Left lung (tissue), 10 donors: ENCODE data around the gene TCN2. TPM values are rescaled to one million over a fixed set of nuclear protein-coding genes. Genes with fewer than 3 reads are reported as not detected.
A peak's percentile ranks its signal among the peaks of the same experiment; 100 is the strongest.

Experiments
- ATAC-seq: fragments of 200-7000 bp; cut with Tn5 transposase; one replicate; pipeline ENCODE4 v1.9.1; 2020; ENCODE audit warnings: moderate library complexity
- DNase-seq, 4 donors: peaks; one replicate each; pipeline ENCODE4 v3.0.0-alpha.2; 2013 to 2020
- H3K27ac ChIP-seq, 2 donors: fragments of 200-600 bp; sonication (generic) in 1 of 2; one replicate each; pipeline versions ENCODE4 v1.5.0 to v1.8.0; 2020 to 2021
- H3K27me3 ChIP-seq, 2 donors: fragments of 200-600 bp; sonication (generic) in 1 of 2; one replicate each; pipeline versions ENCODE4 v1.5.0 to v1.8.0; 2020 to 2021
- H3K36me3 ChIP-seq, 2 donors: fragments of 200-600 bp; sonication (generic) in 1 of 2; one replicate each; pipeline versions ENCODE4 v1.5.0 to v1.8.0; 2020 to 2021
- H3K4me1 ChIP-seq, 2 donors: fragments of 200-600 bp; one replicate each; pipeline ENCODE4 v1.8.0; 2021
- H3K4me3 ChIP-seq, 2 donors: fragments of 200-600 bp; sonication (generic) in 1 of 2; one replicate each; pipeline versions ENCODE4 v1.5.0 to v1.8.0; 2020 to 2021; ENCODE audit warnings: mild to moderate bottlenecking in 1 of 2
- H3K9me3 ChIP-seq, 2 donors: fragments of 200-600 bp; sonication (generic) in 1 of 2; one replicate each; pipeline versions ENCODE4 v1.5.0 to v1.8.0; 2020 to 2021
- CTCF ChIP-seq, 2 donors: fragments of 200-600 bp; sonication (generic) in 1 of 2; IDR thresholded peaks; one replicate each; pipeline versions ENCODE4 v1.5.0 to v1.8.0; 2021; ENCODE audit warnings: antibody characterized with exemption in 2 of 2
- intact Hi-C, 2 donors: fragments of 100-400 bp; cut with DNase I; formaldehyde crosslinking; loops; one replicate each; pipeline versions ENCODE4 v1.11.2 to v1.14.2; 2022
- polyA plus RNA-seq, 6 donors: library from polyadenylated mRNA; unstranded; fragments of 120-200 nt; gene quantifications; one replicate each; pipeline ENCODE4 v1.2.1, GENCODE V29; 2013; ENCODE audit not compliant: insufficient read length in 6 of 6
- total RNA-seq, 2 donors: library from RNA; stranded (reverse); fragmentation: NEBNext Ultra II Directional; extraction: Animal tissue kit (Norgen Biotek cat#: 25700); gene quantifications; one replicate each; pipeline ENCODE4 v1.2.1, GENCODE V29; 2021
- donor health status: DM: no; HTN: yes; CAD: no.
- donor health status: DM: no; HTN: no; CAD: no.

The TCN2 gene
- total and polyA plus RNA-seq, 8 donors = 22.4 to 57.6 (median 33.2) TPM

GRCh38 chr22:30607939-30608338, 965 bp downstream of the TCN2 start:
- Histone ChIP-seq H3K27me3 (no peaks in the 10 kb centered on the region), H3K36me3 (peaks cover 0 to 16% of the 10 kb centered on the region in 2 donors), H3K4me3 (peak overlapping the region; percentile 50 to 56), H3K27ac (peak overlapping the region in 1 of 2 donors; percentile 75), H3K4me1 (peaks cover 21 to 50% of the 10 kb centered on the region in 2 donors), H3K9me3 (no peaks in the 10 kb centered on the region)
- intact Hi-C loops = no loop called here
- TF ChIP-seq CTCF (IDR thresholded peaks at IDR 0.05) = no peak
- ATAC-seq (no peak), DNase-seq (no peak)

- peaks cover 0 to 31% of the 10 kb centered on the region in 2 donors for H3K36me3 ChIP-seq
- H3K27ac ChIP-seq = peak overlapping the region; percentile 59 to 75
- intact Hi-C loops = no loop called here
- H3K4me1 ChIP-seq = peaks cover 21 to 50% of the 10 kb centered on the region in 2 donors
- DNase-seq = peak in 1 of 4 donors; percentile 67
- no peak overlapping the region for H3K4me3 ChIP-seq
- no peaks in the 10 kb centered on the region for H3K9me3 ChIP-seq
- no peak for TF ChIP-seq CTCF (IDR thresholded peaks at IDR 0.05)
- no peaks in the 10 kb centered on the region for H3K27me3 ChIP-seq
- ATAC-seq = peak; percentile 45
Measured at GRCh38 chr22:30609260-30610185, 2.5 kb downstream of the TCN2 start.

- H3K4me1 ChIP-seq = peaks cover 21 to 50% of the 10 kb centered on the region in 2 donors
- TF ChIP-seq CTCF (IDR thresholded peaks at IDR 0.05) = no peak
- peak overlapping the region in 1 of 2 donors; percentile 75 for H3K27ac ChIP-seq
- peak in 1 of 4 donors; percentile 80 for DNase-seq
- no peaks in the 10 kb centered on the region for H3K27me3 ChIP-seq
- H3K36me3 ChIP-seq = peaks cover 0 to 32% of the 10 kb centered on the region in 2 donors
- H3K4me3 ChIP-seq = no peak overlapping the region
- intact Hi-C loops = no loop called here
- H3K9me3 ChIP-seq = no peaks in the 10 kb centered on the region
- peak; percentile 2 for ATAC-seq
Measured at GRCh38 chr22:30610299-30610698, 3.3 kb downstream of the TCN2 start.

- Histone ChIP-seq H3K27ac (no peak overlapping the region), H3K4me1 (peaks cover 21 to 43% of the 10 kb centered on the region in 2 donors), H3K27me3 (no peaks in the 10 kb centered on the region), H3K9me3 (no peaks in the 10 kb centered on the region), H3K36me3 (peaks cover 0 to 34% of the 10 kb centered on the region in 2 donors), H3K4me3 (no peak overlapping the region)
- DNase-seq (no peak), ATAC-seq (no peak)
- TF ChIP-seq CTCF (IDR thresholded peaks at IDR 0.05) = no peak
- intact Hi-C loops = no loop called here
Measured at GRCh38 chr22:30611197-30611596, 4.2 kb downstream of the TCN2 start.

- ATAC-seq (no peak), DNase-seq (no peak)
- Histone ChIP-seq H3K27ac (no peak overlapping the region), H3K9me3 (no peaks in the 10 kb centered on the region), H3K36me3 (peaks cover 0 to 39% of the 10 kb centered on the region in 2 donors), H3K4me3 (no peak overlapping the region), H3K27me3 (no peaks in the 10 kb centered on the region), H3K4me1 (peaks cover 13 to 32% of the 10 kb centered on the region in 2 donors)
- TF ChIP-seq CTCF (IDR thresholded peaks at IDR 0.05) = no peak
- intact Hi-C loops = no loop called here
Measured at GRCh38 chr22:30612789-30613188, 5.8 kb downstream of the TCN2 start.
